GM19025 (cell line): ENCODE measurements around the gene MAP4K4.

Experiments
- ATAC-seq: cut with Tn5 transposase; IDR thresholded peaks from one replicate; pipeline ENCODE4 v1.9.1; 2021; ENCODE audit warnings: mild to moderate bottlenecking, low read depth, moderate library complexity; ENCODE audit not compliant: unreplicated experiment

The MAP4K4 gene

GRCh38 chr2:101807242-101807641 lies 109.7 kb downstream of the MAP4K4 start:
- no peak for ATAC-seq

- no peak for ATAC-seq
Observed at GRCh38 chr2:101808006-101808562, 110.6 kb downstream of the MAP4K4 start.

GRCh38 chr2:101809698-101810097 lies 112.2 kb downstream of the MAP4K4 start:
- no peak for ATAC-seq

- ATAC-seq, result no peak
Observed at GRCh38 chr2:101811226-101812015, 113.9 kb downstream of the MAP4K4 start.

- ATAC-seq, result no peak
Observed at GRCh38 chr2:101812226-101812625, 114.7 kb downstream of the MAP4K4 start.

- ATAC-seq, result no peak
Observed at GRCh38 chr2:101814752-101815151, 117.2 kb downstream of the MAP4K4 start.

- no peak for ATAC-seq
Observed at GRCh38 chr2:101815154-101815553, 117.6 kb downstream of the MAP4K4 start.

GRCh38 chr2:101815739-101816391 lies 118.4 kb downstream of the MAP4K4 start:
- no peak for ATAC-seq

GRCh38 chr2:101816598-101816997 lies 119.1 kb downstream of the MAP4K4 start:
- no peak for ATAC-seq

GRCh38 chr2:101817481-101817880 lies 120.0 kb downstream of the MAP4K4 start:
- no peak for ATAC-seq

- no peak for ATAC-seq
Observed at GRCh38 chr2:101818531-101819451, 121.3 kb downstream of the MAP4K4 start.

GRCh38 chr2:101820519-101820918 lies 123.0 kb downstream of the MAP4K4 start:
- ATAC-seq, result no peak

GRCh38 chr2:101821059-101821805 lies 123.7 kb downstream of the MAP4K4 start:
- no peak for ATAC-seq

GRCh38 chr2:101821828-101822458 lies 124.4 kb downstream of the MAP4K4 start:
- ATAC-seq, result no peak

GRCh38 chr2:101823347-101823791 lies 125.9 kb downstream of the MAP4K4 start:
- ATAC-seq, result no peak

- no peak for ATAC-seq
Observed at GRCh38 chr2:101823859-101824258, 126.4 kb downstream of the MAP4K4 start.

GRCh38 chr2:101826716-101827115 lies 129.2 kb downstream of the MAP4K4 start:
- ATAC-seq, result no peak

- no peak for ATAC-seq
Observed at GRCh38 chr2:101827246-101827645, 129.7 kb downstream of the MAP4K4 start.

- ATAC-seq, result no peak
Observed at GRCh38 chr2:101828257-101828656, 130.8 kb downstream of the MAP4K4 start.
